ENCODE measurements around the gene UBE2H.

UBE2H gene

DNA sequence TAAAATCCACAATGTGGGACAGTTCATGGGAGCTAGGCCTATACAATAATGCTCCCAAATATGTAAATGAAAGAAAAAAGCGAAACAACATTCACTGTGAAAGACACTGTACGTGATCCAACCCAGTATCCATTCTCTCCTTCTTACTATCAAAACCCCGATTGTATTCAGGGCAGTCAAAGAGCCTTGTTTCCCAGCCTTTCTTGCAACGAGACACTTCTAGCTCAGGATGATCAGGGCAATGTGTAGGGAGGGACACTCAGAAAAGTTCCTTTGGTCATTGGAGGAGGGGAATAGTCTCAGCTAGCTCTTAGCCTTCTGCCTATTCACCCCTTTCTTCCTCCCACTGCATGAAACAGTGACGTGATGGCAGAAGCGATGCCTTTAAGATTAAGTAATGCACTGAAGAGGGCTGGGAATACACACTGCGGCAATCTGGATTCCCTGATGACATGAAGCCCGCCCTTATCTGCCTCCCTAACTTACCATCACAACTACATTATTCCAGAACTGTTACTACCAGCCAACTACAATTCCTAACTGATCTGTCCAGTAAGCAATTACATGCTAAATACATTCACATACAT is 27.3 kb downstream of the UBE2H start:
- TF ChIP-seq POLR2AphosphoS5 (IDR thresholded peaks at IDR 0.05; ENCODE audit: borderline replicate concordance, low read depth, low read length) = no peak
- no peak for TF ChIP-seq FOXP2 (optimal IDR thresholded peaks at IDR 0.05; ENCODE audit: control extremely low read depth, extremely low read length, insufficient read depth)
- TF ChIP-seq EZH2 (IDR thresholded peaks at IDR 0.05) = no peak
- no peak for DNase-seq (ENCODE audit: low read depth, low spot score)
- H3K4me3 ChIP-seq = no peak overlapping the region
- H3K9ac ChIP-seq (ENCODE audit: insufficient read length) = no peak overlapping the region
- H3K27ac ChIP-seq = no peak overlapping the region
- peaks cover 3% of the 10 kb centered on the region for H3K36me3 ChIP-seq (ENCODE audit: insufficient read depth, low read length)
- H3K9me3 ChIP-seq (ENCODE audit: low read depth, low read length) = no peaks in the 10 kb centered on the region

DNA sequence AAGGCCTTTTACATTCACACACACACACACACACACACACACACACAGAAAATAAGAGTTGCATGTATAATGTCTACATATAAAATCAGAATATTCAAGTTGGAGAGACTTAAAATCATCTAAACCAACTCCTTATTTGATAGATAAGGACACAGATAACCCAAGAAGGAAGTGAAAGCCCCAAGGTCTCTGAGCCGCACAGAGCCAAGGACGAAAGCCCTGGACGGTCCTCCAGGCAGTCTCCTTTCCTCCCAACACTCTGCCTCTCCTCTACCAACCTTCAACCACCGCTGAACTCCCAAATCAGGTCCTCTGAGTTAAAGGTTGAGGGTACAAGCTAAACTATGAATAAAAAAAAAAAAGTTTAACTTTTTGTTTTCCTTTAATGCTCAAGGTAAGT is 28.2 kb downstream of the UBE2H start:
- H3K36me3 ChIP-seq (ENCODE audit: insufficient read depth, low read length) = peaks cover 3% of the 10 kb centered on the region

DNA sequence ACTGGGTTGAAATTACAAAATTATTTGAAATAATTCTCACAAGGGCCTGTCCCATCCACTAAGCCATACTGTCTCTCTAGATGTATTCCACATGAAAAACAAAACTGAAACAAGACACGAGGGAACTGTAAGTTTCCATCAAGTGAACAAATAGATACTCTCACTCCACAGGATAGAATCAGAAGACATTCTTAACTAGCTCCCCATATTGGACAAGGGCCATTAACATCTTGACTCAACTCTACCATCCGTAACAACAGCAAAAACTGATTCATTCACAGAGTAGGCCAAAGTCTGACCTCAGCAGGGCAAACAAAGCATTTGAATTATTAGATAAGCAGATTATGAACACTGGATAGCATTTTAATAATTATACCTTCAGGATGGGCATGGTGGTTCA is 29.1 kb downstream of the UBE2H start:
- DNase-seq (ENCODE audit: low read depth, low spot score) = no peak

More for the DNA sequence above, 28.2 kb downstream of the UBE2H start:
- TF ChIP-seq POLR2AphosphoS5 (IDR thresholded peaks at IDR 0.05; ENCODE audit: borderline replicate concordance, low read depth, low read length) (no peak), EZH2 (IDR thresholded peaks at IDR 0.05) (no peak), FOXP2 (optimal IDR thresholded peaks at IDR 0.05; ENCODE audit: control extremely low read depth, extremely low read length, insufficient read depth) (no peak)
- H3K4me3 ChIP-seq = no peak overlapping the region
- no peaks in the 10 kb centered on the region for H3K9me3 ChIP-seq (ENCODE audit: low read depth, low read length)
- no peak overlapping the region for H3K27ac ChIP-seq
- DNase-seq (ENCODE audit: low read depth, low spot score) = no peak
- H3K9ac ChIP-seq (ENCODE audit: insufficient read length) = no peak overlapping the region

DNA sequence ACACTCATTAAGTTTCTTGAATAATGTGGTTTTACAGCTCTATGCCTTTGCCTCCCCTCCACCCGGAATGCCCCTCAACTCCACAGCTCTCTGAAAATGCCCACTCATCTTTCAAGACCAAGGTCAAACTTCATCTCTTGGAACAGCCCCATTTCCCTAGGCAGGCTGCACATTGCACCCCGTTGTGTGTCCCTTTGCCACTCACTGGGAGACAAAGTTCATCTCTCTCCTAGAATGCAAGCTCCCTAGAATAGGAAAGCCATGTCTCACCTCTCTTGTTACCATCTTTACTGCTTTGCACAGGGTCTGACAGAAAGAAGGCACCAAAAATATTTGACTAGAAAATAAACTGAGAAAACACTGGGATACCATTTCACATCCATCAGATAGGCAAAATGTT is 33.3 kb downstream of the UBE2H start:
- no peak overlapping the region for H3K4me3 ChIP-seq
- no peak overlapping the region for H3K9ac ChIP-seq (ENCODE audit: insufficient read length)
- no peak for TF ChIP-seq EZH2 (IDR thresholded peaks at IDR 0.05)
- TF ChIP-seq POLR2AphosphoS5 (IDR thresholded peaks at IDR 0.05; ENCODE audit: borderline replicate concordance, low read depth, low read length) = no peak
- TF ChIP-seq FOXP2 (optimal IDR thresholded peaks at IDR 0.05; ENCODE audit: control extremely low read depth, extremely low read length, insufficient read depth) = no peak
- no peaks in the 10 kb centered on the region for H3K9me3 ChIP-seq (ENCODE audit: low read depth, low read length)
- DNase-seq (ENCODE audit: low read depth, low spot score) = no peak
- H3K27ac ChIP-seq = no peak overlapping the region
- H3K36me3 ChIP-seq (ENCODE audit: insufficient read depth, low read length) = peaks cover 3% of the 10 kb centered on the region; the same call in 1 of the 2 replicates

More for the DNA sequence above, 29.1 kb downstream of the UBE2H start:
- no peak for TF ChIP-seq FOXP2 (optimal IDR thresholded peaks at IDR 0.05; ENCODE audit: control extremely low read depth, extremely low read length, insufficient read depth)
- no peak for TF ChIP-seq POLR2AphosphoS5 (IDR thresholded peaks at IDR 0.05; ENCODE audit: borderline replicate concordance, low read depth, low read length)
- no peak for TF ChIP-seq EZH2 (IDR thresholded peaks at IDR 0.05)
- Histone ChIP-seq H3K36me3 (ENCODE audit: insufficient read depth, low read length) (peaks cover 3% of the 10 kb centered on the region; the same call in 1 of the 2 replicates), H3K4me3 (no peak overlapping the region), H3K9ac (ENCODE audit: insufficient read length) (no peak overlapping the region), H3K27ac (no peak overlapping the region), H3K9me3 (ENCODE audit: low read depth, low read length) (no peaks in the 10 kb centered on the region)

DNA sequence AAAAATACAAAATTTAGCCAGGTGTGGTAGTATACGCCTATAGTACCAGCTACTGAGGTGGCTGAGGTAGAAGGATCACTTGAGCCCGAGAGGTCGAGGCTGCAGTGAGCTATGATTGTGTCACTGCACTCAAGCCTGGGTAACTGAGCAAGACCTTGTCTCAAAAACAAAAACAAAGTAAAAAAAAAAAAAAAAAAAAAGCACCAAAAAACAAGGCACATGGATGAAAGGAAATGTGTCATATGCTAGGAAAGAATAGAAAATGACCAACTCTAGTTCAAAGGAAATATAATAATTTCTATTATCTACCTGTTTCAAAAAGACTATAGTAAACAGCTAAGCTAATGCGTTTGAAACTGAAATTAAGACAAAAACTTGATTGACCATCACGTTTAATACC is 33.8 kb downstream of the UBE2H start:
- Histone ChIP-seq H3K27ac (no peak overlapping the region), H3K36me3 (ENCODE audit: insufficient read depth, low read length) (no peaks in the 10 kb centered on the region), H3K4me3 (no peak overlapping the region), H3K9me3 (ENCODE audit: low read depth, low read length) (no peaks in the 10 kb centered on the region), H3K9ac (ENCODE audit: insufficient read length) (no peak overlapping the region)
- no peak for DNase-seq (ENCODE audit: low read depth, low spot score)
- no peak for TF ChIP-seq FOXP2 (optimal IDR thresholded peaks at IDR 0.05; ENCODE audit: control extremely low read depth, extremely low read length, insufficient read depth)
- TF ChIP-seq POLR2AphosphoS5 (IDR thresholded peaks at IDR 0.05; ENCODE audit: borderline replicate concordance, low read depth, low read length) = no peak
- no peak for TF ChIP-seq EZH2 (IDR thresholded peaks at IDR 0.05)

DNA sequence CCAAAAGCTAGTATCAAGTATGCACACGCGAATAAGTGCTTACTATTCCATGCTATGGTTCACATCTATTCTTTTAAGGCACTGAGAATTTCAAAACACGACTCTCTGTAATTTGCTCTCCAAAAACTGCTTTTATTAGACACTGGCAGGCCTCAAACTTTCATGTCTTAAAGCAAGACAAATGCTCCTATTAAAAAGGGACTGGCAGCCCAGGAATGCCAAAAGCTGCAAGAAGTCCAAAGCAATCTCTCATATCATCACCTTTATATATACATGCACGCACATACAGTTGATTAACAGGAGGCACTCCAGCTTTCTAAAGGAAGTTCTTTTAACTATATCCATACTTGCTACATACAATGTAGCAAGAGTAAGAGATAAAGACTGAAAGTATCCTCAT is 34.8 kb downstream of the UBE2H start:
- Histone ChIP-seq H3K9ac (ENCODE audit: insufficient read length) (no peak overlapping the region), H3K9me3 (ENCODE audit: low read depth, low read length) (no peaks in the 10 kb centered on the region), H3K27ac (no peak overlapping the region), H3K36me3 (ENCODE audit: insufficient read depth, low read length) (no peaks in the 10 kb centered on the region), H3K4me3 (no peak overlapping the region)
- TF ChIP-seq FOXP2 (optimal IDR thresholded peaks at IDR 0.05; ENCODE audit: control extremely low read depth, extremely low read length, insufficient read depth) (no peak), EZH2 (IDR thresholded peaks at IDR 0.05) (no peak), POLR2AphosphoS5 (IDR thresholded peaks at IDR 0.05; ENCODE audit: borderline replicate concordance, low read depth, low read length) (no peak)
- no peak for DNase-seq (ENCODE audit: low read depth, low spot score)

DNA sequence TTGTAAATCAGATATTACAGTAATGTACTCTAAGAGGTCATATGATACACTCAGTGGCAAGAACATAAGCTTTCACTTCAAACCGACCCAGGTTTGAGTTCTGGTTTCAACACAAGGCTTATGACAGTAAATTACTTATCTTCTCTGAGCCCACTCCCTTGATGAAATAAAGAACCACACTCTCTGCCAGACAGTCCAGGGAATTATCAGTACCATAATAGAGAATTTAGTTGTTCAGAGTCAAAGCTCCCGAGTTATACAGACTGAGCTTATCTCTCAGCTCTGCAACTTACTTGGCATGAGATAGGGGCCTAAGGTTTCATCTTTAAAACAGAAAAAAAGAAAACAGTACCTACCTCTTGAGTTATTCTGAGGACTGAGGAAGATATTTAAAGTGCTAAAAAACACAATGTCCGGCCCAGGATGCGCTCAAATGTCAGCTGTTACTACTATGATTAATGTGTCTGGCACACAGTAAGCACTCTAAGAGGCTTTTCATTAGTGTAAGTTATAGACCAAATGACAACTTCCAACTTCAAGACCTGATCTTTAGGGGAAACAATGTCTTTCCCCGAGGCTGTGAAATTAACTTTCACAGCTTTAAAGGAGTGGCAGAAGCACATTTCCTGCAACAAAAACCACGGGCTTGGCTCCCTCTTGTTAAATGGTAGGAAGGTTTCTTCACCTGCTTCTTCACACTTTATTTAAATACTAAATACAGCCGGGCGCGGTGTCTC is 38.1 kb downstream of the UBE2H start:
- Histone ChIP-seq H3K4me3 (no peak overlapping the region), H3K36me3 (ENCODE audit: insufficient read depth, low read length) (no peaks in the 10 kb centered on the region), H3K27ac (no peak overlapping the region), H3K9me3 (ENCODE audit: low read depth, low read length) (no peaks in the 10 kb centered on the region), H3K9ac (ENCODE audit: insufficient read length) (no peak overlapping the region)
- DNase-seq (ENCODE audit: low read depth, low spot score) = no peak
- no peak for TF ChIP-seq EZH2 (IDR thresholded peaks at IDR 0.05)
- TF ChIP-seq POLR2AphosphoS5 (IDR thresholded peaks at IDR 0.05; ENCODE audit: borderline replicate concordance, low read depth, low read length) = no peak
- no peak for TF ChIP-seq FOXP2 (optimal IDR thresholded peaks at IDR 0.05; ENCODE audit: control extremely low read depth, extremely low read length, insufficient read depth)

DNA sequence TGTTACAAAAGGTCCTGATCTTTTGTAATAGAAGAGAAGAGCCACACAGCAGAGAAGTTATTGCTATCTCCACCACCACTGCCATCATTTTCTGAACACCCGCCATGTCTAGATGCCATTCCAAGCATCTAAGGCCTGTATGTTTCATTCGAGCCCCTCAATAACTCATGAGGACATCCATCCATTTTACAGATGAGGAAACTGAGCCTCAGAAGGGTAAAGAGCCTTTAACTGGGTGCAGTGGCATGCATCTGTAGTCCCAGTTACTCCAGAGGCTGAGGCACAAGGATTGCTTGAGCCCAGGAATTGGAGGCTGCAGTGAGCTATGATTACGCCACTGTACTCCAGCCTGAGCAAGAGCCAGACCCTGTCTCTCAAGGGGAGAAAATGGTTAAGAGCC is 39.3 kb downstream of the UBE2H start:
- no peaks in the 10 kb centered on the region for H3K36me3 ChIP-seq (ENCODE audit: insufficient read depth, low read length)
- no peak for DNase-seq (ENCODE audit: low read depth, low spot score)
- TF ChIP-seq POLR2AphosphoS5 (IDR thresholded peaks at IDR 0.05; ENCODE audit: borderline replicate concordance, low read depth, low read length) = no peak

More for the DNA sequence above, 39.3 kb downstream of the UBE2H start:
- Histone ChIP-seq H3K9ac (ENCODE audit: insufficient read length) (no peak overlapping the region), H3K4me3 (no peak overlapping the region), H3K9me3 (ENCODE audit: low read depth, low read length) (no peaks in the 10 kb centered on the region), H3K27ac (no peak overlapping the region)
